HCT116 (cell line): ENCODE measurements around the gene CAPZA3. TPM values are rescaled to one million over a fixed set of nuclear protein-coding genes. Genes with fewer than 3 reads are reported as not detected.

Source experiments
- ATAC-seq: fragments of 200-7000 bp; cut with Tn5 transposase; 2 replicates; pipeline ENCODE4 v1.9.1; 2020; ENCODE audit warnings: mild to moderate bottlenecking, moderate library complexity
- BruUV-seq: library from RNA; stranded (reverse); fragments of 400-500 nt; replicated peaks from 2 replicates; lab custom pipeline; 2021; lab: Mats Ljungman, UMichigan
- CTCF ChIA-PET: fragments of 300-600 bp; sonication (Branson Sonifier 250); formaldehyde crosslinking; loops from one replicate; lab custom pipeline; 2021; ENCODE audit warnings: antibody characterized with exemption; lab: Charles Lee
- POLR2A ChIA-PET: fragments of 300-600, 350-600 bp; sonication (Branson Sonifier 250); formaldehyde crosslinking; loops from one replicate; lab custom pipeline; 2021; ENCODE audit warnings: antibody characterized with exemption; lab: Charles Lee
- RAD21 ChIA-PET, 2 experiments: fragments of 300-600 bp; sonication (Branson Sonifier 250); formaldehyde crosslinking; loops; one replicate each; lab custom pipeline; 2023; ENCODE audit warnings: low total read pairs in 2 of 2; ENCODE audit not compliant: uncharacterized antibody in 2 of 2, unreplicated experiment in 2 of 2, low non-redundant PET in 1 of 2; lab: Charles Lee
- DNase-seq: peaks from one replicate; pipeline ENCODE4 v3.0.0-alpha.2; 2010; ENCODE audit warnings: low read depth, low spot score
- H2AFZ ChIP-seq: fragments of 200-600 bp; shearing (Covaris generic), sonication (generic); 2 replicates; pipeline ENCODE4 v1.6.1; 2017; ENCODE audit warnings: low read depth, mixed run types, mixed read lengths, antibody characterized with exemption, low read length; ENCODE audit not compliant: poor library complexity, severe bottlenecking
- H3K27ac ChIP-seq: 2 replicates; pipeline ENCODE4 v1.5.1; 2012; ENCODE audit warnings: low read depth, low read length
- H3K27me3 ChIP-seq: fragments of 200-600 bp; sonication (generic); 2 replicates; pipeline ENCODE4 v1.6.1; 2016; ENCODE audit warnings: mixed run types, low read length, mixed read lengths; ENCODE audit not compliant: insufficient read depth
- H3K36me3 ChIP-seq, 2 experiments: fragments of 200-500 bp in 1 of 2; fragments of 200-600 bp in 1 of 2; sonication (Bioruptor generic) in 1 of 2; sonication (generic) in 1 of 2; 2 replicates each; pipeline versions ENCODE4 v1.5.1 to v1.6.1; 2014 to 2016; ENCODE audit warnings: low read length in 2 of 2, inconsistent platforms in 1 of 2, mixed read lengths in 1 of 2, mixed run types in 1 of 2; ENCODE audit not compliant: insufficient read depth in 2 of 2, control insufficient read depth in 1 of 2
- H3K4me1 ChIP-seq, 2 experiments: fragments of 200-600 bp in 1 of 2; sonication (generic) in 1 of 2; 2 replicates each; pipeline versions ENCODE4 v1.5.1 to v1.6.1; 2012 to 2017; ENCODE audit warnings: low read length in 2 of 2, inconsistent platforms in 1 of 2, mild to moderate bottlenecking in 1 of 2, mixed read lengths in 1 of 2, mixed run types in 1 of 2, moderate library complexity in 1 of 2; ENCODE audit not compliant: insufficient read depth in 2 of 2, control insufficient read depth in 1 of 2
- H3K4me2 ChIP-seq: fragments of 200-600 bp; sonication (generic); 2 replicates; pipeline ENCODE4 v1.6.1; 2017; ENCODE audit warnings: mixed run types, low read length, mixed read lengths
- H3K4me3 ChIP-seq, 2 experiments: fragments of 200-600 bp in 1 of 2; sonication (generic) in 1 of 2; replicated peaks in 1 of 2; 2 replicates each; pipeline ENCODE4 v1.5.1; 2011 to 2016; ENCODE audit warnings: low read length in 2 of 2, control low read depth in 1 of 2, low read depth in 1 of 2, mild to moderate bottlenecking in 1 of 2, mixed read lengths in 1 of 2, mixed run types in 1 of 2
- H3K79me2 ChIP-seq: fragments of 200-600 bp; sonication (generic); 2 replicates; pipeline ENCODE4 v1.6.1; 2017; ENCODE audit warnings: mild to moderate bottlenecking, mixed run types, low read length, moderate library complexity, mixed read lengths; ENCODE audit not compliant: insufficient read depth
- H3K9ac ChIP-seq: fragments of 200-600 bp; sonication (generic); 2 replicates; pipeline ENCODE4 v1.6.1; 2016; ENCODE audit warnings: low read length, mixed read lengths
- H3K9me2 ChIP-seq: fragments of 200-600 bp; sonication (generic), shearing (Covaris generic); 2 replicates; pipeline ENCODE4 v1.6.1; 2017; ENCODE audit warnings: mixed run types, mild to moderate bottlenecking, moderate library complexity; ENCODE audit not compliant: insufficient read depth
- H3K9me3 ChIP-seq, 2 experiments: fragments of 200-500 bp in 1 of 2; fragments of 200-600 bp in 1 of 2; sonication (Bioruptor generic) in 1 of 2; sonication (generic) in 1 of 2; 2 replicates each; pipeline ENCODE4 v1.6.1; 2014 to 2017; ENCODE audit warnings: low read length in 2 of 2, mixed read lengths in 2 of 2, inconsistent platforms in 1 of 2, low read depth in 1 of 2, mild to moderate bottlenecking in 1 of 2, mixed run types in 1 of 2, moderate library complexity in 1 of 2; ENCODE audit not compliant: control insufficient read depth in 1 of 2, insufficient read depth in 1 of 2
- H4K20me1 ChIP-seq: fragments of 200-600 bp; sonication (generic), shearing (Covaris generic); 2 replicates; pipeline ENCODE4 v1.6.1; 2017; ENCODE audit warnings: mixed run types, mild to moderate bottlenecking, moderate library complexity; ENCODE audit not compliant: insufficient read depth
- CBX3 ChIP-seq: IDR thresholded peaks from 2 replicates; pipeline ENCODE4 v1.6.1; 2012; ENCODE audit warnings: low read depth
- EGR1 ChIP-seq: IDR thresholded peaks from 2 replicates; pipeline ENCODE4 v1.6.1; 2012; ENCODE audit warnings: low read depth
- ELF1 ChIP-seq: IDR thresholded peaks from 2 replicates; pipeline ENCODE4 v1.6.1; 2012; ENCODE audit warnings: low read depth, borderline replicate concordance
- EZH2phosphoT487 ChIP-seq: fragments of 200-600 bp; IDR thresholded peaks from 2 replicates; pipeline ENCODE4 v1.6.1; 2018; ENCODE audit warnings: antibody characterized with exemption, borderline replicate concordance
- FOSL1 ChIP-seq: IDR thresholded peaks from 2 replicates; pipeline ENCODE4 v1.6.1; 2012; ENCODE audit warnings: low read depth
- JUND ChIP-seq: IDR thresholded peaks from 2 replicates; pipeline ENCODE4 v1.6.1; 2012
- MAX ChIP-seq: IDR thresholded peaks from 2 replicates; pipeline ENCODE4 v1.6.1; 2012
- POLR2A ChIP-seq: IDR thresholded peaks from 2 replicates; pipeline ENCODE4 v1.7.0; 2011; ENCODE audit warnings: borderline replicate concordance; ENCODE audit not compliant: insufficient read depth, insufficient read length; ENCODE audit errors: extremely low read depth
- POLR2AphosphoS5 ChIP-seq: IDR thresholded peaks from 2 replicates; pipeline ENCODE4 v1.6.1; 2011; ENCODE audit warnings: mild to moderate bottlenecking, low read depth, low read length, moderate library complexity
- RAD21 ChIP-seq: IDR thresholded peaks from 2 replicates; pipeline ENCODE4 v1.6.1; 2012; ENCODE audit warnings: low read depth, mild to moderate bottlenecking
- REST ChIP-seq: IDR thresholded peaks from 2 replicates; pipeline ENCODE4 v1.6.1; 2012; ENCODE audit warnings: low read depth
- SP1 ChIP-seq: IDR thresholded peaks from 2 replicates; pipeline ENCODE4 v1.6.1; 2012; ENCODE audit warnings: low read depth
- SRF ChIP-seq: IDR thresholded peaks from 2 replicates; pipeline ENCODE4 v1.6.1; 2012; ENCODE audit warnings: low read depth
- YY1 ChIP-seq: IDR thresholded peaks from 2 replicates; pipeline ENCODE4 v1.6.1; 2011; ENCODE audit warnings: low read length, low read depth, moderate library complexity, mild to moderate bottlenecking; ENCODE audit not compliant: insufficient replicate concordance; ENCODE audit errors: extremely low read depth
- ZFX ChIP-seq: fragments of 450-650 bp; IDR thresholded peaks from 2 replicates; pipeline ENCODE4 v1.6.1; 2017
- ZNF274 ChIP-seq: fragments of 200-500 bp; sonication (Bioruptor generic); IDR thresholded peaks from 2 replicates; pipeline ENCODE4 v1.6.1; 2014; ENCODE audit warnings: mild to moderate bottlenecking, low read depth, low read length, inconsistent platforms
- intact Hi-C: fragments of 100-400 bp; cut with micrococcal nuclease; formaldehyde crosslinking; loops from 2 replicates; pipeline ENCODE4 v1.10.0; 2022
- total RNA-seq: library from RNA; stranded (reverse); gene quantifications from one replicate; pipeline ENCODE4 v1.2.1, GENCODE V29; 2021; ENCODE audit not compliant: unreplicated experiment
- TF ChIP-seq, protein P1 (sequence below), 3 experiments: fragments of 200-600 bp in 1 of 3; sonication (generic) in 1 of 3; IDR thresholded peaks in 2 of 3; conservative IDR thresholded peaks in 1 of 3; 2 replicates each; pipeline ENCODE4 v1.5.1; 2012 to 2017; ENCODE audit warnings: low read depth in 2 of 3, low read length in 2 of 3, antibody characterized with exemption in 1 of 3, borderline replicate concordance in 1 of 3, control low read depth in 1 of 3, mild to moderate bottlenecking in 1 of 3, mixed read lengths in 1 of 3, mixed run types in 1 of 3, moderate library complexity in 1 of 3; ENCODE audit not compliant: insufficient read depth in 1 of 3
- TF ChIP-seq, protein P2 (sequence below): IDR thresholded peaks from 2 replicates; pipeline ENCODE4 v1.6.1; 2011; ENCODE audit warnings: mild to moderate bottlenecking, low read length, moderate library complexity; ENCODE audit not compliant: insufficient replicate concordance; ENCODE audit errors: extremely low read depth

CAPZA3 gene
- total RNA-seq, 1 experiment from 2014 or later, result not detected

GRCh38 chr12:18700271-18700670 lies 37.6 kb upstream of the CAPZA3 start:
- Histone ChIP-seq H3K4me2 (no peak overlapping the region), H3K9ac (no peak overlapping the region), H3K36me3 (no peaks in the 10 kb centered on the region), H4K20me1 (no peaks in the 10 kb centered on the region), H3K4me3 (no peak overlapping the region), H3K27ac (no peak overlapping the region), H3K79me2 (no peaks in the 10 kb centered on the region), H3K27me3 (no peaks in the 10 kb centered on the region), H3K9me2 (no peaks in the 10 kb centered on the region), H3K4me1 (peaks cover 0 to 8% of the 10 kb centered on the region in 2 experiments; a peak in 2 of 4 replicates), H3K9me3 (no peaks in the 10 kb centered on the region), H2AFZ (no peak overlapping the region)
- intact Hi-C loops, result no loop called here
- DNase-seq (no peak), ATAC-seq (no peak)
- POLR2A ChIA-PET, result no interaction called here
- CTCF ChIA-PET, result no interaction called here
- TF ChIP-seq FOSL1 (no peak), POLR2A (no peak), EGR1 (no peak), YY1 (no peak), POLR2AphosphoS5 (no peak), ZNF274 (no peak), SRF (no peak), EZH2phosphoT487 (no peak), JUND (no peak), RAD21 (no peak), MAX (no peak), ZFX (no peak), REST (no peak), SP1 (no peak), ELF1 (no peak), CBX3 (no peak)
- TF ChIP-seq, protein P1, sequence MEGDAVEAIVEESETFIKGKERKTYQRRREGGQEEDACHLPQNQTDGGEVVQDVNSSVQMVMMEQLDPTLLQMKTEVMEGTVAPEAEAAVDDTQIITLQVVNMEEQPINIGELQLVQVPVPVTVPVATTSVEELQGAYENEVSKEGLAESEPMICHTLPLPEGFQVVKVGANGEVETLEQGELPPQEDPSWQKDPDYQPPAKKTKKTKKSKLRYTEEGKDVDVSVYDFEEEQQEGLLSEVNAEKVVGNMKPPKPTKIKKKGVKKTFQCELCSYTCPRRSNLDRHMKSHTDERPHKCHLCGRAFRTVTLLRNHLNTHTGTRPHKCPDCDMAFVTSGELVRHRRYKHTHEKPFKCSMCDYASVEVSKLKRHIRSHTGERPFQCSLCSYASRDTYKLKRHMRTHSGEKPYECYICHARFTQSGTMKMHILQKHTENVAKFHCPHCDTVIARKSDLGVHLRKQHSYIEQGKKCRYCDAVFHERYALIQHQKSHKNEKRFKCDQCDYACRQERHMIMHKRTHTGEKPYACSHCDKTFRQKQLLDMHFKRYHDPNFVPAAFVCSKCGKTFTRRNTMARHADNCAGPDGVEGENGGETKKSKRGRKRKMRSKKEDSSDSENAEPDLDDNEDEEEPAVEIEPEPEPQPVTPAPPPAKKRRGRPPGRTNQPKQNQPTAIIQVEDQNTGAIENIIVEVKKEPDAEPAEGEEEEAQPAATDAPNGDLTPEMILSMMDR (IDR thresholded peaks at IDR 0.05 in 2 of 3, conservative IDR thresholded peaks at IDR 0.05 in 1 of 3; ENCODE audit: borderline replicate concordance in 1 of 3, insufficient read depth in 1 of 3, low read depth in 2 of 3, low read length in 2 of 3), result no peak
- TF ChIP-seq, protein P2, sequence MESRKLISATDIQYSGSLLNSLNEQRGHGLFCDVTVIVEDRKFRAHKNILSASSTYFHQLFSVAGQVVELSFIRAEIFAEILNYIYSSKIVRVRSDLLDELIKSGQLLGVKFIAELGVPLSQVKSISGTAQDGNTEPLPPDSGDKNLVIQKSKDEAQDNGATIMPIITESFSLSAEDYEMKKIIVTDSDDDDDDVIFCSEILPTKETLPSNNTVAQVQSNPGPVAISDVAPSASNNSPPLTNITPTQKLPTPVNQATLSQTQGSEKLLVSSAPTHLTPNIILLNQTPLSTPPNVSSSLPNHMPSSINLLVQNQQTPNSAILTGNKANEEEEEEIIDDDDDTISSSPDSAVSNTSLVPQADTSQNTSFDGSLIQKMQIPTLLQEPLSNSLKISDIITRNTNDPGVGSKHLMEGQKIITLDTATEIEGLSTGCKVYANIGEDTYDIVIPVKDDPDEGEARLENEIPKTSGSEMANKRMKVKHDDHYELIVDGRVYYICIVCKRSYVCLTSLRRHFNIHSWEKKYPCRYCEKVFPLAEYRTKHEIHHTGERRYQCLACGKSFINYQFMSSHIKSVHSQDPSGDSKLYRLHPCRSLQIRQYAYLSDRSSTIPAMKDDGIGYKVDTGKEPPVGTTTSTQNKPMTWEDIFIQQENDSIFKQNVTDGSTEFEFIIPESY, result no peak
- no TSS peak for BruUV-seq
- RAD21 ChIA-PET, result no interaction called here
